Smooth muscle cell (in vitro differentiated cells): ENCODE data around the gene SPDYA. TPM values are rescaled to one million over a fixed set of nuclear protein-coding genes. Genes with fewer than 3 reads are reported as not detected.

Experiments used
- DNase-seq: peaks from one replicate; lab custom pipeline; 2025; ENCODE audit not compliant: unreplicated experiment; lab: John Stamatoyannopoulos, UW
- H2AFZ ChIP-seq: fragments of 200-600 bp; sonication (generic); 2 replicates; pipeline ENCODE4 v1.6.0; 2016; ENCODE audit warnings: antibody characterized with exemption, low read depth, mild to moderate bottlenecking
- H3F3A ChIP-seq: fragments of 200-600 bp; sonication (generic); 2 replicates; pipeline ENCODE4 v1.6.0; 2017; ENCODE audit warnings: antibody characterized with exemption, low read depth
- H3K27ac ChIP-seq: fragments of 200-600 bp; sonication (generic); 2 replicates; pipeline ENCODE4 v1.5.1; 2016; ENCODE audit warnings: low read depth, mild to moderate bottlenecking
- H3K27me3 ChIP-seq: fragments of 200-600 bp; sonication (generic); 2 replicates; pipeline ENCODE4 v1.6.1; 2016; ENCODE audit warnings: low read depth, mild to moderate bottlenecking
- H3K36me3 ChIP-seq: fragments of 200-600 bp; sonication (generic); 2 replicates; pipeline ENCODE4 v1.5.1; 2016; ENCODE audit warnings: low read depth
- H3K4me1 ChIP-seq: fragments of 200-600 bp; sonication (generic); 2 replicates; pipeline ENCODE4 v1.5.1; 2016; ENCODE audit warnings: low read depth
- H3K4me2 ChIP-seq: fragments of 200-600 bp; sonication (generic); 2 replicates; pipeline ENCODE4 v1.6.0; 2016; ENCODE audit warnings: mild to moderate bottlenecking
- H3K4me3 ChIP-seq: fragments of 200-600 bp; sonication (generic); 2 replicates; pipeline ENCODE4 v1.5.1; 2016; ENCODE audit warnings: mild to moderate bottlenecking
- H3K79me2 ChIP-seq: fragments of 200-600 bp; sonication (generic); 2 replicates; pipeline ENCODE4 v1.6.0; 2016; ENCODE audit warnings: low read depth, mild to moderate bottlenecking
- H3K9ac ChIP-seq: fragments of 200-600 bp; sonication (generic); 2 replicates; pipeline ENCODE4 v1.6.0; 2016; ENCODE audit warnings: low read depth
- H3K9me3 ChIP-seq: fragments of 200-600 bp; sonication (generic); replicated peaks from 2 replicates; pipeline ENCODE4 v1.5.1; 2016; ENCODE audit warnings: low read depth
- H4K20me1 ChIP-seq: fragments of 200-600 bp; sonication (generic); 2 replicates; pipeline ENCODE4 v1.6.0; 2016; ENCODE audit warnings: low read depth
- CTCF ChIP-seq: fragments of 200-600 bp; sonication (generic); IDR thresholded peaks from 2 replicates; pipeline ENCODE4 v1.5.1; 2017; ENCODE audit warnings: borderline replicate concordance, mild to moderate bottlenecking, antibody characterized with exemption; ENCODE audit not compliant: insufficient read depth, poor library complexity, severe bottlenecking
- WGBS: methylation state at CpG from one replicate; pipeline ENCODE4 v1.1.7; 2016; ENCODE audit warnings: low lambda C conversion rate; 5-methylcytosine and 5-hydroxymethylcytosine counted together
- polyA plus RNA-seq: library from polyadenylated mRNA; unstranded; fragments of >200 nt; fragmentation: Nextera tagmentation; extraction: Ambion mirVana; gene quantifications from 2 replicates; pipeline ENCODE4 v1.2.1, GENCODE V29; 2016
- total RNA-seq: library from RNA; depleted of rRNA; stranded (reverse); fragments of >200 nt; gene quantifications from 2 replicates; pipeline ENCODE4 v1.2.3, GENCODE V29; 2014

SPDYA gene
- total and polyA plus RNA-seq, 2 experiments from 2014 or later = 0.56 to 1.2 TPM

DNA sequence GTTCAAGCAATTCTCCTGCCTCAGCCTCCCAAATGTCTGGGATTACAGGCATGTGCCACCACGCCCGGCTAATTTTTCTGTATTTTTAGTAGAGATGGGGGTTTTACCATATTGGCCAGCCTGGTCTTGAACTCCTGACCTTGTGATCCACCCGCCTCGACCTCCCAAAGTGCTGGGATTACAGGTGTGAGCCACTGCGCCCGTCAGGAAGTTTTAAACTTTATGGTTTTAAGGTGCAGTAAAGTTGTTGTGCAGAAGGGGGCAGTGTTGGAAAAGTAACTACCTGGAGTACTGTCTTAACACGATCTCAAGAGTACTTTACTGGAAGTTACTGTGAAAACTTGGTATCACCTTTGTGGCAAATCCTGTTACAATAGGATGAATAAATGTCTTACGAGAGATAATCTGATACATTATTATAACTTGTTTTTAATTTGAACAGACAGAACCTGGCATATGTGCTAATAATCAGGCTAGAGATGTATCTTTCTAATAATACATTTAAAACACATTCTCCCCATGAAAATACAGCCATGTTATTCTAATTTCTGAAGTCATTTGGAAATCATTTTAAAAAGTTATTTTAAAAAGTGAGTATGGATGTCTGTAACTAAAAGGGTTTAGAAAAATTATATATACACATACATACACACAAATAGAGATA lies 10.8 kb downstream of the SPDYA start:
- Histone ChIP-seq H3K9ac (no peak overlapping the region), H3K4me3 (no peak overlapping the region), H3F3A (no peaks in the 10 kb centered on the region), H3K36me3 (no peaks in the 10 kb centered on the region), H4K20me1 (no peaks in the 10 kb centered on the region), H3K4me1 (no peaks in the 10 kb centered on the region), H3K27ac (no peak overlapping the region), H2AFZ (no peak overlapping the region), H3K9me3 (no peaks in the 10 kb centered on the region), H3K79me2 (no peaks in the 10 kb centered on the region), H3K4me2 (no peak overlapping the region), H3K27me3 (no peaks in the 10 kb centered on the region)
- peak; percentile 67 for TF ChIP-seq CTCF
- DNase-seq = no peak
- 9% methylated on average over 8 of the region's 8 CpGs for WGBS

DNA sequence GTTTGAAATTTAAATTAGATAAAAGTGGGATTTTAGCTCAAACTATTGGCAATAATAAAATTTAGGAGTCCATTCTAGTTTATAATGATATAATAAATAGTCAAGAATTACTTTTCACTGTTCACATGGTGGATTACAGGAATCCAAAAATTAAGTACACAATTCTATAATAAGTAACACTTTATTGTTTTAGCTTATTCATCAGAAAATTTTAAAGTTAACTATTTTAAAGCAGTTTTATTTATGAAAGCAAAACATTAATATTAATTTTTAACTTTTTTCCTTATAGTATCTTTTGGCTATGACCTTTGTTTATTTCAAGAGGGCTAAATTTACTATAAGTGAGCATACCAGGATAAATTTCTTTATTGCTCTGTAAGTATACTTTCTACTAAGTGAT lies 11.4 kb downstream of the SPDYA start:
- no peak for DNase-seq
- Histone ChIP-seq H2AFZ (no peak overlapping the region), H4K20me1 (no peaks in the 10 kb centered on the region), H3K27me3 (no peaks in the 10 kb centered on the region), H3K9ac (no peak overlapping the region), H3K79me2 (no peaks in the 10 kb centered on the region), H3K4me2 (no peak overlapping the region), H3K36me3 (no peaks in the 10 kb centered on the region), H3K4me1 (no peaks in the 10 kb centered on the region), H3K4me3 (no peak overlapping the region), H3F3A (no peaks in the 10 kb centered on the region), H3K27ac (no peak overlapping the region), H3K9me3 (no peaks in the 10 kb centered on the region)
- TF ChIP-seq CTCF = no peak

DNA sequence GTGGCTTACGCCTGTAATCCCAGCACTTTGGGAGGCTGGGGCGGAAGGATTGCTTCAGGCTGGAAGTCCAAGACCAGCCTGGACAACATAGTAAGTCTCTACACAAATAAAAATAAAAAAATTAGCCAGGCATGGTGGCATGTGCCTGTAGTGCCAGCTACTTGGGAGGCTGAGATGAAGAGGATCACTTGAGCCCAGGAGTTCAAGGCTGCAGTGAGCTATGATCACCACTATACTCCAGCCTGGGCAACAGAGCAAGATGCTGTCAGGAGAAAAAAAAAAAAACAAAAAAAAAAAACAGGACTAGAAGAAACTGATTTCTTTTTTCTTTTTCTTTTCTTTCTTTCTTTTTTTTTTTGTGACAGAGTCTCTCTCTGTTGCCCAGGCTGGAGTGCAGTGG lies 13.6 kb downstream of the SPDYA start:
- 96% methylated on average over 2 of the region's 2 CpGs for WGBS
- Histone ChIP-seq H4K20me1 (no peaks in the 10 kb centered on the region), H3K9ac (no peak overlapping the region)

More for the DNA sequence above, 13.6 kb downstream of the SPDYA start:
- no peaks in the 10 kb centered on the region for H3K79me2 ChIP-seq
- no peak overlapping the region for H3K4me2 ChIP-seq
- DNase-seq = no peak
- no peaks in the 10 kb centered on the region for H3K27me3 ChIP-seq
- H2AFZ ChIP-seq = no peak overlapping the region
- TF ChIP-seq CTCF = no peak
- H3K27ac ChIP-seq = no peak overlapping the region
- no peaks in the 10 kb centered on the region for H3K36me3 ChIP-seq
- no peaks in the 10 kb centered on the region for H3K9me3 ChIP-seq
- H3K4me1 ChIP-seq = no peaks in the 10 kb centered on the region
- H3F3A ChIP-seq = no peaks in the 10 kb centered on the region
- no peak overlapping the region for H3K4me3 ChIP-seq
